Fibroblast of skin of right biceps (primary cell): ENCODE data around the gene TOP3A.
"Not testable (repeated sequence)": the region's sequence is repeated elsewhere in the genome, so short reads cannot be mapped to it uniquely, and the experiment has no call there.

ENCODE experiments used
- DNase-seq: peaks from one replicate; pipeline ENCODE4 v3.0.0-alpha.2; 2013

TOP3A gene, protein sequence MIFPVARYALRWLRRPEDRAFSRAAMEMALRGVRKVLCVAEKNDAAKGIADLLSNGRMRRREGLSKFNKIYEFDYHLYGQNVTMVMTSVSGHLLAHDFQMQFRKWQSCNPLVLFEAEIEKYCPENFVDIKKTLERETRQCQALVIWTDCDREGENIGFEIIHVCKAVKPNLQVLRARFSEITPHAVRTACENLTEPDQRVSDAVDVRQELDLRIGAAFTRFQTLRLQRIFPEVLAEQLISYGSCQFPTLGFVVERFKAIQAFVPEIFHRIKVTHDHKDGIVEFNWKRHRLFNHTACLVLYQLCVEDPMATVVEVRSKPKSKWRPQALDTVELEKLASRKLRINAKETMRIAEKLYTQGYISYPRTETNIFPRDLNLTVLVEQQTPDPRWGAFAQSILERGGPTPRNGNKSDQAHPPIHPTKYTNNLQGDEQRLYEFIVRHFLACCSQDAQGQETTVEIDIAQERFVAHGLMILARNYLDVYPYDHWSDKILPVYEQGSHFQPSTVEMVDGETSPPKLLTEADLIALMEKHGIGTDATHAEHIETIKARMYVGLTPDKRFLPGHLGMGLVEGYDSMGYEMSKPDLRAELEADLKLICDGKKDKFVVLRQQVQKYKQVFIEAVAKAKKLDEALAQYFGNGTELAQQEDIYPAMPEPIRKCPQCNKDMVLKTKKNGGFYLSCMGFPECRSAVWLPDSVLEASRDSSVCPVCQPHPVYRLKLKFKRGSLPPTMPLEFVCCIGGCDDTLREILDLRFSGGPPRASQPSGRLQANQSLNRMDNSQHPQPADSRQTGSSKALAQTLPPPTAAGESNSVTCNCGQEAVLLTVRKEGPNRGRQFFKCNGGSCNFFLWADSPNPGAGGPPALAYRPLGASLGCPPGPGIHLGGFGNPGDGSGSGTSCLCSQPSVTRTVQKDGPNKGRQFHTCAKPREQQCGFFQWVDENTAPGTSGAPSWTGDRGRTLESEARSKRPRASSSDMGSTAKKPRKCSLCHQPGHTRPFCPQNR

DNA sequence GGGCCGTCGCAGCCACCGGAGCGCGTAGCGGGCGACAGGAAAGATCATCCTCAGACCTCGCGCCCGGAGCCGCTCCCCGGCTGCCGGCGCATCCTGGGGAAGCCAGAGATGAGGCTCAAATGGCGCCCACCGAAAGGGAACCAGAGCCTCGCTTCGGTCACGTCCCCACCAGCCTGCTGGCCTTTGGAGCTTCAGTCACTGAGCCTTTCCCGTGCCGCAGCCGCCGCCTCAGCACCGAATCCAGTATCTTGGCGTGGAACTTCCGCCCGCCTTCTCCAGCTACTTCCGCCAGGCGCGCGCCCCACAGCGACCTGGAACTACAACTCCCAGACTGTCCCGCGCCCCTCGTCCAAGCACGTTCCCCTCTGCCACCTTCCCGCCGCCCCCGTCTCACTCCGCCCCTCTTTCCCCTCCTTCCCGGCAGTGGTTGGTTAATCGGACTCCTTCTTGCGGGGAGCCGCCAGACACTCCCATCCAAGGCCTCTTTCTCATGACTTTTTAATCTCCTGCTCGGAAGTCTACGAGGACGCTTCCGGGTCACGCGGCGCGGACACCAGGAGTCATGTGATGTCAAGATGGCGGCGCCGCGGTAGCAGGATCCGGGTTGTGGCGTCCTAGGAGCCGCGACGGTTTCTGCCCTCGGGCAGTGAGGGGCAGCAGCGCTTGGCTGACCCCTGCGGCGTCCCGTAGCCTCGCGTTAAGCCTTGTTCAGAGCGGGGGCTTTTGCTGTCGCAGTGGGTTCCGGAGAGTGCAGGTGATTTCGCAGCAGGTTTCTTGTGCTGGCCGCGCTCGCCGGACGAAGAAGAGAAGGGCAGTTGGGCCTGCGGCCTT, at the start of gene TOP3A, which contains the start of gene SMCR8:
Gene TOP3A, minus strand, starts transcription at position 264 of the 831 bp plus-strand sequence. Its CDS starts 216 bp downstream, at position 48.
Gene SMCR8, plus strand, starts transcription at position 563 of the 831 bp plus-strand sequence. CDS start 497 bp downstream, outside the sequence.
- DNase-seq, result peak; percentile 99

DNA sequence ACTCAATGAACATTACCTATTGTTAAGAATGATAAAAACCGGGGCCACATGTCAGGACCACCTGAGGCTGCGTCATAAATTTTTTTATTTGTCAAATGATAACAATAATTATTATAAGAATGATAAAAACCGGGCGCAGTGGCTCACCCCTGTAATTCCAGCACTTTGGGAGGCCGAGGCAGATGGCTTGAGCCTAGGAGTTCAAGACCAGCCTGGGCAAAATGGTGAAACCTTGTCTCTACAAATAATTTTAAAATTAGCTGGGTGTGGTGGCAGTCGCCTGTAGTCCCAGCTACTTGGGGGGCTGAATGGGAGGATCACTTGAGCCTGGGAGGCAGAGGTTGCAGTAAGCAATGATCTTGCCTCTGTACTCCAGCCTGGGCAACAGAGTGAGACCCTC, 49.4 kb upstream of the TOP3A start:
- DNase-seq, result no peak

DNA sequence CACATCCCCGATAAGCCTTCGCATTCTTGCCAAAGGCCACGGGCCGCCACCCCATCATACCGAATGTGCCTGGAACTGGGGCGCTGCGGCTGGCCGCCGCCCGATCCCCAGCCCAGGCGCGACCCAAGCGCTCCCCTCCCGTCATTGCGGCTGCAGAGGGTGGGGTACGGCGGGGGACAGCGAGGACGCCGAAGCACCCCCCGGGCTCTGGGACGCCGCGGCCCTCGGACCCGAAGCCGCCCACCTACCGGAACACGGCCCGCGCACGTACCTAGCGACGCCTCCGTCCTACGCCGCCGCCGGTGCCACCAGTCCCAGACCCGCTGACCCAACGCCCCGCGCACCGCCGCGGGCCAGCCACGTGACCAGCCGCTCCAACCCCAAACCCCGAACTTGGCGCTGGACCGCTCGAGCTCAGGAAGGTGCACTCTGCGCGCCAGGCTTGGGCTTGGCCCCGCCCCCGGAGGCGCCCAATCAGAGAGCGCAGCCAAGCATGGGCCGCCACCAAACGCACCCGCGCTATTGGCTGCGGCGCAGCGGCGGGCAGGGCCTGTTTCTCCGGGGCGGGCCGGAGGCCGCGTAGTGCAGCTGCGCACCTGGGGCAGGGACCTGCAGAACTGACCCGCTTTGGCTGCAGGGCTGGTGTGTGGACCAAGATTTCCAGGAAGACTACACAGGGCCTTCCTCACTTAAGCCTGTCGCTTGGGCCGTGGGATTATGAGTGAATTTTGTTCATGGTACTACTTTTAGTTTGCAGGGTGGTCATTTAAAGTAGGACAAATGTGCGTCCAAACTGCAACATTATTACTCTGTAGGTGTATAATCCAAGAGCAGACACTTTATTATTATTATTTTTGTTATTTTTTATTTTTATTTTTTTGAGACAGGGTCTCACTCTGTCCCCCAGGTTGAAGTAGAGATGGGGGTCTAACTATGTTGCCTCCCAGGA, 48.6 kb upstream of the TOP3A start, which contains the start of gene SHMT1:
Gene SHMT1, minus strand, starts transcription at position 450 of the 949 bp plus-strand sequence. CDS start 7,569 bp downstream, outside the sequence.
- DNase-seq, result peak; percentile 86

DNA sequence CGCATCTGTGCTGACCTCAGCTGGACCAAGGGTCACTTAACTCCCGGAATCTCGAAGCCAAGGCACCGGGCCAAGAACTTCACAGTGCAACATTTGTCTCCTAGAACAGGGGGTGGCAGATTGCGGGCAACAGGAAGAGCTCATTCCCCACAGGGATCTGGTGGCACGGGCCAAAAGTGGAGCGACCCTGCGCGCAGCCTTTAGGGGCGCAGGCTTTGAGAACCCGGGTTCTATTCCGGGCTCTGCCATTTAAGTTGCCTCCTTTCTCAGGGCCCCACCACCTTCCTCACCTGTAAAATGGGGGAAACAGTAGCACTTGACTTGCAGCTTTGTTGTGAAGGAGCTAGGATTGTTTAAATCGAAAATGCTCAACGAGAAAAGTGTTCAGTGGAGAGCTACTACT, 47.9 kb upstream of the TOP3A start:
- DNase-seq, result no peak

DNA sequence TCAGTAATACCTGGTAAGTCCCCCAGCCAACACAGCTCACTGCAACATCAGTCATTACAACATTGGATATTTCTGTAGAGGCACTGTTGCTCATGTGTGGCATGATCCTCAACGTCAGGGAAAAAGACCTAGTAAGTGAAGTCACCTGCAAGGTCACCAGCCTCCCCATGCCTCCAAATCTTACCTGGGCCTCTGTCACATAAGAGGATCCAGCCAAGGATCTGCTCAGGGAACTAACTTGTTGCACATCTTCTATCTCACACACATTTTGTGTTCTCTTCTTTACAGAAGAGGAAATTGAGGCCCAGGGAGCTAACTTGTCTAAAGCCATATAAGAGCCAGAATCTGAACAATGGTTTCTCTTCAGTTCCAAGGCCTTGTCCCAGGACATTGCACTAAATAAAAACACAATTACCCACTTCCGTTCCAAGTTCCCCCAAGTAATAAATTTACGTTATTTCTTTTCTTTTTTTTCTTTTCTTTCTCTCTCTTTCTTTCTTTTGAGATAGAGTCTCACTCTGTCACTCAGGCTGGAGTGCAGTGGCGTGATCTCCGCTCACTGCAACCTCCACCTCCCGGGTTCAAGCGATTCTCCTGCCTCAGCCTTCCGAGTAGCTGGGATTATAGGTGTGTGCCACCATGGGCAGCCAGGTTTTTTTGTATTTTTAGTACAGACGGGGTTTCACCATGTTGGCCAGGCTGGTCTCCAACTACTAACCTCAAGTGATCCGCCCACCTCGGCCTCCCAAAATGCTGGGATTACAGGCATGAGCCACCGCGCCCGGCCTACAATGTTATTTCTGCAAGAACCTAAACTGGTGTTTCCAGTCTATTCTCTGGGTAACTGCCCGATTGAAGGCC, 47.3 kb upstream of the TOP3A start:
- no peak for DNase-seq

DNA sequence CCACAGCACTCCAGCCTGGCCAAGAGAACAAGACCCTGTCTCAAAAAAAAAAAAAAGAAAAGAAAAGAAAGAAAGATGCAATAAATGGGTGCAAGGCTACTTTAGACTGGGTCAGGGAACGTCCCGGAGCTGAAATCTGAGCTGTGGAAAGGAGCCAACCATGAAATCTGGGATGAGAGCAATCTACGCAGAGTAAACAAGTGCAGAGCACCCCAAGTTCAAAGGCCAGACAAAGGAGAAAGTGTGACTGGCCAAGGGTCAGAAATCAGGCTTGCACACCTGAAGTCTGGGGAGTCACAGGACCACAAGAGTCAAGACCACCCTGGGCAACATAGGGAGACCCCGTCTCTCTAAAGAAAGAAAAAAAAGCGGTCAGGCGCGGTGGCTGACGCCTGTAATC, 45.7 kb upstream of the TOP3A start:
- DNase-seq, result no peak

DNA sequence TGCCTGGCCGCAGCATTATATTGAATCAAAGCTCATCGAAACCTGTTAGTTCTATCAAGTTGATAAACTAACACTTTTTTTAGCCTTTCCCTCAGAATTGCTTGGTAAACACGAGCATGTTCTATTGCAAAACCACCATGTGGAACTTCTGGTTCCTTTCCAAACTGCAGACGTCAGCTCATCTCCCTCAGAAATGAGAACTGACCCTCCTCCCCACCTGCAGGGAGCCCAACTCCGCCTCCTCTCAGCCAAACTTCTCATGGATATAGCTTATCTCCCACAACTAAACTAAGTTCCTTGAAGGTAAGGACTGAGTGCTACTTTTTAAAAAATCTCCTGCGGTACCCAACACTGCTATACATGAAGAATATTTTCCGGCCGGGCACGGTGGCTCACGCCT, 41.8 kb upstream of the TOP3A start:
- no peak for DNase-seq

DNA sequence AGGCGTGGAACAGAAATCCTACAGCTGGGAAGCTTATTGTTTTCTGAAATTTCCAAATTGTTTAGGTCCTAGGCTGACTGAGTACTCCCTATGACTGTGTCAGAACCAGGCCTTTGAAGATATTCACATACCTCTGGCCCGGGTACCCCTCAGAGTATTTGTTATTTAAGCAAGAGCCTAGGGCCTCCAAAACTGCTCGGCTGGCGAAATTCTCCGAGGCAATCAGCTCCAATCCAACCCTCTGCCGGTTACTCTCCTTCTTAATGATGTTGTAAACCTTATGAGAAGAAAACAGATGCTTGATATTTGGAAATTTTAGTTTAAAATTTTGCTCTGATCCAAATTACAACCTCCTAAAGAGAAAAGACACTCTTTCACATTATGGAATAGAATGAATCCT, 38.7 kb upstream of the TOP3A start:
- DNase-seq, result no peak

DNA sequence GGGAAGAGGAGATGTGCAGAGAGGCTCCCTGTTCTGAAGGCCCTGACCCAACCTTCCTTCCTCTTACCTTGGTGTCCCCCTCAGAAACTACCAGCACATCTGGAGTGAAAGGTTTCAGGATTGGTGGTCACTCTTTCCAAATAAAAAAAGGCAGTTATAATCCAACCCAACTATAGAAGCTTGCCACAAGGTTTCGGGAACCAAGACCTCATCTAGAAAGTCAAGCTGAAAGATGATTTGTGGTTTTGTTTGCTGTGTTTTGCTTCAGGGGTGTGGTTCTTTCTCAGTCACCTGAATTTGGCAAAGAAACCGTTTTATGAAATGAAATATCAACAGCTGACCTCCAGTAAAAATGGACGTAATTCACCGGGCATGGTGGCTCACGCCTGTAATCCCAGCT, 29.2 kb upstream of the TOP3A start:
- no peak for DNase-seq

DNA sequence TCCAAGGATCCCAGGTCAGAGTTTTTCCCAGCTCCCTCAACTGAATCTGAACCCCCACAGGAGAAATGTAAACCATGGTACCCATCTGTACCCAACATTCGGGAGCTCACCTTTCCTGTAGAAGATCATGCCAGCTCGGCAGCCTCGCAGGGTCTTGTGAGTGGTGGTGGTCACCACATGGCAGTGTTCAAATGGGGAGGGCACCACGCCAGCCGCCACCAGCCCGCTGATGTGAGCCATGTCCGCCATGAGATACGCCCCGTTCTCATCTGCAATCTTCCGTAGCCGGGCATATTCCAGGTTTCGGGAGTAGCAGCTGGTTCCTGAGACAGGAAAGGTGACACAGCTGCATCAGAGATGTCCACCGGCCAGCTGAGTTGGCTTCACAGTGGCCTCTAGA, 25.1 kb upstream of the TOP3A start:
- no peak for DNase-seq

DNA sequence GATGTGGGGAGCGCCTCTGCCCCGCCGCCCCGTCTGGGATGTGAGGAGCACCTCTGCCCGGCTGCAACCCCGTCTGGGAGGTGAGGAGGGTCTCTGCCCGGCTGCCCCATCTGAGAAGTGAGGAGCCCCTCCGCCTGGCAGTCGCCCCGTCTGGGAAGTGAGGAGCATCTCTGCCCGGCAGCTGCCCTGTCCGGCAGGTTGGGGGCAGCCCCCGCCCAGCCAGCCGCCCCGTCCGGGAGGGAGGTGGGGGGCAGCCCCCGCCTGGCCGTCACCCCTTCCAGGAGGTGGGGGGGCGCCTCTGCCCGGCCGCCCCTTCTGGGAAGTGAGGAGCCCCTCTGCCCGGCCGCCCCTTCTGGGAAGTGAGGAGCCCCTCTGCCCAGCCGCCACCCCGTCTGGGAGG, 23.4 kb upstream of the TOP3A start:
- DNase-seq, result not testable (repeated sequence)

DNA sequence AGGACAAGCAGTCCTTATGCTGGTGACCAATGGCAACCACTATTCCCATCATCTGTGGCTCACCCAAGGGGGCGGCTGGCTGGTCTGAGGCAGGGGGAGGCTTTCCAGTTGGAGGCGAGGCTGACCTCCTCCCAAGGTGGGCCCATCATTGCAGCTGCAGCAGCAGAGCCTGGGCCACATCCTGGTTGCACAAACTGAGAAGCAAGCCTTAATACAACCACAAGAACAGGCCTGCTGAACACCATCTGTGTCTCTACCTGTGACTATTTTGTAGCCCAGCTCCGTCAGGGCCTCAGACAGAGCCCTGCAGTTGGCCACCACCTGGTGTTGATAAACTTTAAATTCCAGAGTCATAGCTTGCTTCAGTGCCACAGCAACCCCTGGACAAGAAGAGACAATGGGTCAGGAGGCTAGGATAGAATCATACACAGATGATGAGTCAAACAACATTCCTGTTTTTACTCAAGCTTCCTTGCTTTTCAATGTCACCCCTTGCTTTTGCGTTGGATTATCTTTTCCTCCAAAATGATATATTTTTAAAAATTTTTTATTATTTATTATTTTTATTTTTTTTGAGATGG, 18.2 kb upstream of the TOP3A start:
- DNase-seq, result no peak

DNA sequence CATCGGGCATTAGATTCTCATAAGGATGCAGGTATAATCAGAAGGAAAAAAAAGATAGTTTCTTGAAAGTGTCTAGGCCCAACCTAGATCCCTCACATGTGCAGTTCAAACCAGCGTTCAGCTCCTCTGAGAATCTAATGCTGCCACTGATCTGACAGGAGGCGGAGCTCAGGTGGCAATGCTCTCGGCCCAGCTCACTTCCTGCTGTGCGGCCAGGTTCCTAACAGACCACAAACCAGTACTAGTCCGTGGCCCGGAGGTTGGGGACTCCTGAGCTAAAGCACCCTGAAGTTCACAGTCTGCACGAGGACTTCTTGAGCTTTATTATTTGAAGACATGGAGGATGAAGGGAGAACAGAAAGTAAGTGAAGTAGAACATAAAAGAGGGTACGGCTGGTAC, 17.1 kb upstream of the TOP3A start:
- DNase-seq, result no peak

DNA sequence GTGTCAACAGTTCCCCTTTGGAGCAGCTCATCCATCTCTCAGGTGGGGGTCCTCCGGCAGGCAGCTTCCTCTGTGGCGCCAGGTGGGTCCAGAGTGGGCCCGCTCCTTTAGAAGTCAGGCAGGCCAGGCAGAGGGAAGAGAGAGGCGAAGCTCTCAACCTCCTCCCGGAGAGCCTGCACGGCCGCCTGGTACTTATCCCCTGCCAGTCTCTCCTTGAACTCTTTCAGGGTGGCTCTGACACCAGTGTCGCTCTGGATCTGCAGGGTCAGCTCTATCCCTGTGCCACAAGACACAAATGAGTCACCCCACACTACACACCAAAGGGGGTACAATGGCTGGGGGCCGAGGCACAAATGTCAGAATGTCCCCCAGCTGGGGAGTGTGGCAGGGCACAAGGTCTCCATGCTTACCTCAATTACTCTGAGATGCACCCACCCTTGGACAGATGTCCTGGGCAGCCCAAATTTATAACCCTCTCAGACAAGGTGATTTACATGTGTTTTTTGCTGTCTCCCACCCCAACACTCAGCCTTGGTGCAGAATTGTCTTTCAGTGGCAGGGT, 13.9 kb upstream of the TOP3A start:
- DNase-seq, result no peak

DNA sequence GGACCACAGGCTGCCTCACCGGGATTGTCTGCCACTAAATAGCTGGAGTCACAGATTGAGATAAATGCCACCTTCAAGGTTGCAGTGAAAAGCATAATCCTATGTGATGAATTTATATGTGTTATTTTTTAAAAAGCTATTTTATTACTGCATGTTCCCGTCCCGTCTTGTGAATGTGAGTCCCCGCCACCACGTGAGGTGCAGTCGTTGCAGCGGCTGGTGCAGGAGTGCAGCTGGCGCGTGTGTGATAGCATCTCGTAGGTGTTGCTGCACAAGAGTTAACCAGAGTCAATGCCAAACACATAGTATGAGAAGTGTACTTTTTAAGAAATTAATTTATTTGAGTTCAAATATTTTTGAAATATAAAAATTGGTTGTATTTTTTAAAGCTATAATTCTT, 12.8 kb upstream of the TOP3A start:
- no peak for DNase-seq

DNA sequence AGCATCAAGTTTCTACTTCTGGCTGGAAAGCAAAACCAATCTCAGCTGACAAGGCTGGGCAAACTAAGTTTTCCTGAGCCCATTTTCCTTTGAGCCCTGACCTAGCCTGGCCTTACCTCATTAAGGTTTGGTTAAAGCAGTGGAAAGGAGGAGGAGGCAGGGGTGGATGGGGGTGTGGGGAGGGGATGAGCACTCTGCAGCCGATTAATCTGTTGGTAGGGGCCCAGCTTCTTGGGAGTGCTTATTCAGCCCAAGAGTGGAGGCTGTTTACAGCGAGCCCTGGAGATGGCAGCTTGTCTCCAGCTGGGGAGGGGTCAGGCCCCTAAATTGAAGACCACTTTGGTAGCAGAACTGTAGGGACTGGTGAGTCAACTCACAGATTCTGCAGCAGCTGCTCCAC, 12.3 kb upstream of the TOP3A start:
- DNase-seq, result no peak

DNA sequence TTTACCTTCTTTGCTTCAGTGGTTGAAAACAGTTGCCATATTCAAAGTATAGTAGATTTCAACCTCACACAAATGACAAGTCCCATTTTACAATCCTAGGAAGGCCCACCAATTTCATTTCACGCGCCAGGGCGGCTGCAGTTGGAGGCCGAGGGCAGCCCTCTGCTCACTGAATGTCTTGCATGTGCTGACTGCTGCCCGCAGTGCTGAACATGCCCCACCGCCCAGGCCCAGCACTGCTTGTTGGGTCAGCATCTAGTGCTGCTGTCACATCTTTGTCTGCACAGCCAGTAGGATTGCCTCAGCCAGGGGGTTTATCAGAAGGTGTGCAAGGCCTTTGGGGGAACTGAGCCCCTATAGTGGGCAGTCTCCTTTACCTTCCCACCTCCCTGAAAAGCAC, 11.8 kb upstream of the TOP3A start:
- no peak for DNase-seq

DNA sequence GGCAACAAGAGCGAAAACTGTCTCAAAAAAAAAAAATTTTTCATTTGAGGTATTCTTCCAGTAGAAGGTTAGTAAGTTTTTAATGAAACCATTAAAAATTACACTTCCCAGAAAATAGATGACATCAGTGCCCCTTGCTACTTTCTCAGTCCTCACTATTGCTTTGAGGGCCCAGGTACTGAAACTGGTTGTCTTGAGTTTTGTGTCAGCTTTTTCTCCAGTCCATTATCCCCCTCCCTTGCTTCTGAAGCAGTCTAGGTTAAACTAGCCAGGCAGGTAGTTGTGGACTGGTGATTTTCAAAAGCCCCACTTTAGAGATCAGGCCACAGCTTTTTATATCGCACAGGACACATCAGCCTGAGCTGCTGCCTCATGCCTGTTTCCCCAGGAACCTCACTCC, 11.2 kb upstream of the TOP3A start:
- no peak for DNase-seq
